ENCODE results near the gene CD69.
"Not testable (repeated sequence)": the region's sequence is repeated elsewhere in the genome, so short reads cannot be mapped to it uniquely, and the experiment has no call there.

- TF ChIP-seq, protein P1, sequence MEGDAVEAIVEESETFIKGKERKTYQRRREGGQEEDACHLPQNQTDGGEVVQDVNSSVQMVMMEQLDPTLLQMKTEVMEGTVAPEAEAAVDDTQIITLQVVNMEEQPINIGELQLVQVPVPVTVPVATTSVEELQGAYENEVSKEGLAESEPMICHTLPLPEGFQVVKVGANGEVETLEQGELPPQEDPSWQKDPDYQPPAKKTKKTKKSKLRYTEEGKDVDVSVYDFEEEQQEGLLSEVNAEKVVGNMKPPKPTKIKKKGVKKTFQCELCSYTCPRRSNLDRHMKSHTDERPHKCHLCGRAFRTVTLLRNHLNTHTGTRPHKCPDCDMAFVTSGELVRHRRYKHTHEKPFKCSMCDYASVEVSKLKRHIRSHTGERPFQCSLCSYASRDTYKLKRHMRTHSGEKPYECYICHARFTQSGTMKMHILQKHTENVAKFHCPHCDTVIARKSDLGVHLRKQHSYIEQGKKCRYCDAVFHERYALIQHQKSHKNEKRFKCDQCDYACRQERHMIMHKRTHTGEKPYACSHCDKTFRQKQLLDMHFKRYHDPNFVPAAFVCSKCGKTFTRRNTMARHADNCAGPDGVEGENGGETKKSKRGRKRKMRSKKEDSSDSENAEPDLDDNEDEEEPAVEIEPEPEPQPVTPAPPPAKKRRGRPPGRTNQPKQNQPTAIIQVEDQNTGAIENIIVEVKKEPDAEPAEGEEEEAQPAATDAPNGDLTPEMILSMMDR (IDR thresholded peaks at IDR 0.05): not testable (repeated sequence)
- TF ChIP-seq POLR2A (IDR thresholded peaks at IDR 0.05): not testable (repeated sequence)
Measured at GRCh38 chr12:9713032-9713558, 47.6 kb downstream of the CD69 start.

All from adrenal gland (tissue), 5 donors.